Measurements from ENCODE around the gene TMC5.

TMC5 gene

DNA sequence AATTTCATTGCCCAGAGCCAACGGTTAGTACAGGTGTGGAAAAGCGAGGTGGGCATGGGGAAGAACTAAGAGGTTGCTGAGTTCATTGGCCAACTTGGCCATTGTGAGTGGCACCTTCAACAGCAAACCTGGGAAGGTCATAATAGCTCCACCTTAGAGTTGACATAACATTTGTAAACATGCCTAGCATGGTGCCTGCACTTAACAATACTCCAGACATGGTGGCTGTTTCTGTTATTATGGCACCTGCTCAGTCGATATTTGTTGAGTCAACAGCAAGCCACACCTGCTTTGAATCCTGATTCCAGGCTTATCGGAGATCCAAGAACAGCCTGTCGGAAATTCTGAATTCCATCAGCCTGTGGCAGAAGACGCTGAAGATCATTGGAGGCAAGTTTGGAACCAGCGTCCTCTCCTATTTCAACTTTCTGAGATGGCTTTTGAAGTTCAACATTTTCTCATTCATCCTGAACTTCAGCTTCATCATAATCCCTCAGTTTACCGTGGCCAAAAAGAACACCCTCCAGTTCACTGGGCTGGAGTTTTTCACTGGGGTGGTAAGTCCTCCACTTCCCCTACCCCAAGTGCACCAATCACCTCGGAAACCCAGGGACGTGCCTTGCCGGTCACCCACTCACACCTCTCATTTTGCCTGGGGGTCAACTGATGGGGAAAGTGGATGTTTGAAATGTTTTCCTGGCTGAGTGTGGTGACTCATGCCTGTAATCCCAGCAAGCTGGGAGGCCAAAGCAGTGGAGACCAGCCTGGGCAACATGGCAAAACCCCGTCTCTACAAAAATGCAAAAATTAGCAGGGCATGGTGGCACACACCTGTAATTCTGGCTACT lies 46.0 kb downstream of the TMC5 start:
- FAIRE-seq, result no peak

DNA sequence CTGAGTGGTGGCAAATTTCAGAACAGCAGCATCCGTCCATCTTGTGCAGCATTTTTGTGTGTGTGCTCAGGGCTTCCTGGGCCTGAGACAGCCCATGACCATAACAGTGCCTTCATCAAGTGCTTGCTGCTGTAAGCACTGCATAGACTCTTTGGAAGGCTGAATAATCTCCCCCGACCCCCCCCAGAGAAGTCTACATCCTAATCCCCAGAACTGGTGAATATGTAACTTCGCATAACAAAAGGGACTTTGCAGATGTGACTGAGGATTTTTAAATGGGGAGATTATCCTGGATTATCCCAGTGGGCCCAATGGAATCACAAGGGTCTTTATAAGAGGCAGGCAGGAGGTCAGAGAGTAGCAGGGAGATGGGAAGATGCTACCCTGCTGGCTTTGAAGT lies 50.6 kb downstream of the TMC5 start:
- no peak for FAIRE-seq

- no peak for FAIRE-seq
Observed at GRCh38 chr16:19472482-19472881, 54.8 kb downstream of the TMC5 start.

DNA sequence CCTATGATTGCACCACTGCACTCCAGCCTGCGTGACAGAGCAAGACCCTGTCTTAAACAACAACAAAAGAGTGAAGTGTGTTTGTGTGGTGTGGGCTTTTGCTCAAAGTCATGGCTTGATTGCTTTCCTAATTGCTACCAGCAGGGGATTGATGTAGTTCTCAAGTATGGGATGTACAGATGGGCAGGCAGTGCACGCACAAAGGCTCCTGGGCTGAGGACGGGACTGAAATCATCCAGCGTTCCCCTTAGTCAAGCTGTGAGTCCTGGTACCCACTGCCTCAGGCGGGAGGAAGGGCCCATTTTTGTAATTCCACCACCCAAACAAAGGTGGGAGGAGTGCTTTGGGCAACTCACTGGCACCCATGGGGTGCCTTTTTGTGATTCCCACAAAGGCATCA lies 56.9 kb downstream of the TMC5 start:
- no peak for FAIRE-seq

- FAIRE-seq, result no peak
Observed at GRCh38 chr16:19478505-19478904, 60.8 kb downstream of the TMC5 start.

DNA sequence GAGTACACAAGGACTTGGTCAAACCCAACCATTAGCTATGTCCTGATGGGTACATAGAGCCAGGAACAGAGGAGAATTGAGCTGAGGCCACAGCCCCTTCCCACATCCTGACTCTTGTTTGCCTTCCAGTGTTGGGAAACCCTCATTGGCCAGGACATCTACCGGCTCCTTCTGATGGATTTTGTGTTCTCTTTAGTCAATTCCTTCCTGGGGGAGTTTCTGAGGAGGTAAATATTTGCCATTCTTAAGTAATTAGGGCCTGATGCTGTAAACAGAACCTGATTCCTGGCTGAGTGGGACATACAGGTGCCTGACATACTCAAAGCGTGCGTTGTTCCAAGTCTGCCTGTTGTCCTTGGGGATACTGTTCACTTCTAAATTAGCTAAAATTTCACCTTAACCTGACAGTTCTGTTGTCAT lies 61.6 kb downstream of the TMC5 start:
- no peak for FAIRE-seq

- FAIRE-seq, result no peak
Observed at GRCh38 chr16:19481296-19481695, 63.6 kb downstream of the TMC5 start.

DNA sequence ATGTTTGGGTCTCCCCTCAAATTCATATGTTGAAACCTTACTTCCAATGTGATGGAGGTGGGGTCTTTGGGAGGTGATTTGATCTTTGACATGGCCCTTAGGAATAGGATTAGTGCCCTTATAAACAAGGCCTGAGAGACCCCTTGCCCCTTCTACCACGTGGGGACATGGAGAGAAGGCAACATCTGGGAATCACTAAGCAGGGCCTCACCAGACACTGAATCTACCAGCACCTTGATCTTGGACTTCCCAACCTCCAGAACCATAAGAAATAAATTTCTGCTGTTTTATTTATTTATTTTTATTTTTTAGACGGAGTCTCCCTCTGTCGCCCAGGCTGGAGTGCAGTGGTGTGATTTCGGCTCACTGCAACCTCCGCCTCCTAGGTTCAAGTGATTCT lies 64.1 kb downstream of the TMC5 start:
- no peak for FAIRE-seq

- FAIRE-seq, result no peak
Observed at GRCh38 chr16:19482291-19482690, 64.6 kb downstream of the TMC5 start.

GRCh38 chr16:19484096-19484495 lies 66.4 kb downstream of the TMC5 start:
- FAIRE-seq, result no peak

- no peak for FAIRE-seq
Observed at GRCh38 chr16:19485611-19486010, 67.9 kb downstream of the TMC5 start.

GRCh38 chr16:19486051-19486450 lies 68.4 kb downstream of the TMC5 start:
- no peak for FAIRE-seq

- no peak for FAIRE-seq
Observed at GRCh38 chr16:19486750-19487325, 69.2 kb downstream of the TMC5 start.

DNA sequence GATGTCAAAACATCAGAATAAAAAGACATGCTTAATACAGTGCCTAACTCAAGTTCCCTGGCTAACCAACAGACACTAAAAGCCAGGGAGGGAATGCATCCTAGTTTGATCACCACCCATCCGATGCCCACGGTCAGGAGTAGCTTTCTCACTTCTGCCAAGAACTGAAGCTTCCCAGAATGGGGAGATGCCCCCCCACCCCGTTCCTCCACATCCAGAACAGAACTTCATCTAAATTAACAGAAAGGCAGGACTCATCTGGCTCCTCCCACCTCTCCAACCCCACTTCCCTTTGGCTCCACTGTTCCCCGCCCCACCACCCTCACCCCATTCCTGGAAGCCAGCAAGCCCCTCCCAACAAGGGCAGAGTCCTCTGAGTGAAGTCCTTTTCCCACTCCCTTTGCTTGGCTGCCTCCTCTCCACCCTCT lies 70.5 kb downstream of the TMC5 start:
- FAIRE-seq, result no peak

DNA sequence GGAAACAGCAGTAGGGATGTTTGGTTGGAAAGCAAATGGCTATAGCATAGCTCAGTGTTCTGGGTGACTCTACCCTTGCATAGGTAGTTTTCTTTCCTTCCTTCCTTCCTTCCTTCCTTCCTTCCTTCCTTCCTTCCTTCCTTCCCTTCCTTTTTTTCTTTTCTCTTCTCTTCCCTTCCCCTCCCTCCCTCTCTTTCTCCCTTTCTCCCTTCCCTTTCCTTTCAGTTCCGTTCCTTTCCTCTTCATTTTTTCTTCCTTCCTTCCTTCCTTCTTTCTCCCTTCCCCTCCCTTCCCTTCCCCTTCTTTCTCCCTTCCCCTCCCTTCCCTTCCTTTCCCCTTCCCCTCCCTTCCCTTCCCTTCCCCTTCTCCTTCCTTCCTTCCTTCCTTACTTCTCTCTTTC lies 72.9 kb downstream of the TMC5 start:
- no peak for FAIRE-seq

DNA sequence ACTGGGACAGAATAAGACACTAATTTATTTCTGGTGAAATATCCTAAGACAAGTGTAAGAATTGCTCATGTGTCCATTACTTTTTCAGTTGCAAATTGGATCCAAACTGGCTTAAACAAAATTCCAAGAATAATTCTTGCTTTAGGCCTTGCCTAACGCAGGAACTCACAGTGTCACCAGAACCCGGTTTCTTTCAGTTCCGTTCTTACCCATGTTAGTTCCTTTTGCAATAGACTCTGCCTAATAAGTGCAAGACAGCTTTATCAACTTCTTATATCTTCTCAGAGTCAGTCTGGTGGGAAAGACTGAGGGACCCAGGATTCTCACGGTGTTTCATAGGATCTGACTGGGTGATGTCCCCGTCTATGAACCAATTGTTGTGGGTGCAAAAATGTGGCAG lies 79.5 kb downstream of the TMC5 start:
- no peak for FAIRE-seq

DNA sequence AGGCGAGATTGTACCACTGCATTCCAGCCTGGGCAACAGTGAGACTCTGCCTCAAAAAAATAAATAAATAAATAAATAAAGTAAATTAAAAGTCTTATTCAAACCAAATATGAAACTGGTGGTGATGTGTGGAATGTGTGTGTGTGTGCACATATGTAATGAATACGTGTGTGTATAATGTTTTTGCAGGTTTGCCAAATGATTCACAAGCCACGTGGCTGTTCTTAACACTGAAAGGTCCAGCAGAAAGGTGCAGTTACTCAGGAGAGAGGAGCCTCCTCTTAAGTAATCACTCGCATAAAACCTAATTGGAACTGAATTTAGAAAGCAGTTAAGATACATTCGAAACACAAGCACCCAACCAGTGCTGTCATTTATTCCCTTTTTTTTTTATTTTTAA lies 81.3 kb downstream of the TMC5 start:
- no peak for FAIRE-seq

- no peak for FAIRE-seq
Observed at GRCh38 chr16:19499481-19499880, 81.8 kb downstream of the TMC5 start.

- FAIRE-seq, result peak; percentile 84
Observed at GRCh38 chr16:19502395-19503131, 84.9 kb downstream of the TMC5 start.

DNA sequence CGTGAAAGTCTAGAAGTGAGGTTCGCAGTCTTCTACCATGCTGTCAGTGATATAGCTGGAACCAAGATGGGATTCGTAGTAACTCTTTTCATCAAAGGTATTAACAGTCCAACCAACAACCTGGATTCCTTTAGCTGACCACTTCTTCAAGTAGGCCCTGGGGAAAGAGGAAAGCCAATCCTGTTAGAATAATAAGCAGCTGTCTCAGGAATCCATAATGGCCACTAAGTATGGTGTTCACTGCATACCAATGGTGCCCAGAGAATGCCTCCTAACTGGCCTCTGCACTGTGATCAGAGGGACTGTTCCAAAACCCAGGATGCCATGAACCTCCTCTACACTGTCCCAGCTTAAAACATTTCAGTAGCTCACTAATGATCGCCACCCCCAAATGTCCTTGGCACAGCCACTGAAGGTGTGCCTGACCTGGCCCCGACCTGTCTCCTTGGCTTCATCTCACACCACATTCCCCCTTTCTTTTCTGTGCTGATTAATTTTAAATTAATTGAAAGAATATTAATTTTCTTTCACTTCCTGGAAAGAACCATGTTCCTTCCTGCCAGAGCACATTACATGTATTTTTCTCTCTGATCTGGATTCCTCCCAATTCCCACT lies 85.9 kb downstream of the TMC5 start:
- FAIRE-seq, result no peak

GRCh38 chr16:19505600-19506303 lies 88.1 kb downstream of the TMC5 start:
- no peak for FAIRE-seq

DNA sequence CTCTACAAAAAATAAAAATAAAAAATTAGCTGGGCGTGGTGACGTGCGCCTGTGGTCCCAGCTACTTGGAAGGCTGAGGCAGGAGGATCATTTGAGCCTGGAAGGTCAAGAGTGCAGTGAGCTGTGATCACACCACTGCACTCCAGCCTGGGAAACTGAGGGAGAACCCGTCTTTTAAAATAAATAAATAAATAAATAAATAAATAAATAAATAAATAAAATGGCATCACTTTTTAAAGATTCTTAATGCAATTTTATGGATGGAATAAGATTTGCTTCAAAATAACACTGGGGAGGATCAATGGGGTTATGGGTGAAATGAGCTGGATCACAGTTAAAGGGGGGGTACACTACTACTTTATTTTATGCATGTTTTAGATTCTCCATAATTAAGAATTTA lies 89.3 kb downstream of the TMC5 start:
- FAIRE-seq, result no peak

GRCh38 chr16:19507867-19508266 lies 90.2 kb downstream of the TMC5 start:
- no peak for FAIRE-seq
